SK-N-SH (cell line): ENCODE data around the gene ERGIC2.
"Not testable (repeated sequence)": the region's sequence is repeated elsewhere in the genome, so short reads cannot be mapped to it uniquely, and the experiment has no call there.

ENCODE experiments used
- CTCF ChIP-seq: fragments of 200-600 bp; sonication (generic); IDR thresholded peaks from 2 replicates; pipeline ENCODE4 v1.6.1; 2017; ENCODE audit warnings: antibody characterized with exemption, mild to moderate bottlenecking, moderate library complexity
- EZH2phosphoT487 ChIP-seq: fragments of 200-600 bp; sonication (generic); IDR thresholded peaks from 2 replicates; pipeline ENCODE4 v1.6.1; 2017; ENCODE audit warnings: low read depth, mixed run types, mild to moderate bottlenecking, antibody characterized with exemption, moderate library complexity, borderline replicate concordance
- GABPA ChIP-seq: IDR thresholded peaks from 2 replicates; pipeline ENCODE4 v1.4.0; 2012; ENCODE audit warnings: low read depth, mild to moderate bottlenecking
- MAX ChIP-seq: IDR thresholded peaks from 2 replicates; pipeline ENCODE4 v1.4.0; 2012; ENCODE audit warnings: low read depth
- NRF1 ChIP-seq: IDR thresholded peaks from 2 replicates; pipeline ENCODE4 v1.6.1; 2012; ENCODE audit warnings: low read depth, mild to moderate bottlenecking, low read length
- PBX3 ChIP-seq: IDR thresholded peaks from 2 replicates; pipeline ENCODE4; 2012
- POLR2AphosphoS5 ChIP-seq: IDR thresholded peaks from 2 replicates; pipeline ENCODE4 v1.6.1; 2012; ENCODE audit warnings: low read depth, low read length
- RAD21 ChIP-seq: IDR thresholded peaks from 2 replicates; pipeline ENCODE4 v1.6.1; 2012; ENCODE audit warnings: mild to moderate bottlenecking, low read length
- RFX5 ChIP-seq: IDR thresholded peaks from 2 replicates; pipeline ENCODE4 v1.6.1; 2012; ENCODE audit warnings: mild to moderate bottlenecking, improper control_type of control experiment, low read length
- SIN3A ChIP-seq: IDR thresholded peaks from 2 replicates; pipeline ENCODE4 v1.6.1; 2012; ENCODE audit warnings: low read depth, mild to moderate bottlenecking, low read length, moderate library complexity, borderline replicate concordance
- TAF1 ChIP-seq: IDR thresholded peaks from 2 replicates; pipeline ENCODE4 v1.6.1; 2012; ENCODE audit warnings: low read depth, mild to moderate bottlenecking, low read length, moderate library complexity, borderline replicate concordance
- USF1 ChIP-seq: IDR thresholded peaks from 2 replicates; pipeline ENCODE4 v1.4.0; 2012; ENCODE audit warnings: low read depth, borderline replicate concordance
- USF2 ChIP-seq: fragments of 150-350 bp; IDR thresholded peaks from 2 replicates; pipeline ENCODE4 v1.6.1; 2017; ENCODE audit warnings: antibody characterized with exemption, low read length, low read depth, borderline replicate concordance

- not testable (repeated sequence) for TF ChIP-seq CTCF, USF2, MAX, TAF1, EZH2phosphoT487, RAD21, SIN3A, POLR2AphosphoS5, RFX5, GABPA, PBX3, USF1, NRF1
Measured at GRCh38 chr12:29385194-29385593, 4.2 kb upstream of the ERGIC2 start.
